GM10847 (cell line): Measurements from ENCODE around the gene NBAS.

Source experiments
- POLR2A ChIP-seq: IDR thresholded peaks from 2 replicates; pipeline ENCODE4 v1.6.1; 2011; ENCODE audit not compliant: insufficient read length; ENCODE audit errors: extremely low read depth

Gene NBAS

GRCh38 chr2:15425712-15426111 is 135.4 kb downstream of the NBAS start:
- TF ChIP-seq POLR2A: no peak

GRCh38 chr2:15421753-15422152 is 139.4 kb downstream of the NBAS start:
- TF ChIP-seq POLR2A: no peak

GRCh38 chr2:15415748-15416147 is 145.4 kb downstream of the NBAS start:
- no peak for TF ChIP-seq POLR2A

GRCh38 chr2:15412779-15413178 is 148.4 kb downstream of the NBAS start:
- no peak for TF ChIP-seq POLR2A

GRCh38 chr2:15412309-15412708 is 148.8 kb downstream of the NBAS start:
- no peak for TF ChIP-seq POLR2A

GRCh38 chr2:15410884-15411283 is 150.2 kb downstream of the NBAS start:
- no peak for TF ChIP-seq POLR2A

GRCh38 chr2:15408759-15409158 is 152.4 kb downstream of the NBAS start:
- no peak for TF ChIP-seq POLR2A

- no peak for TF ChIP-seq POLR2A
Measured at GRCh38 chr2:15407666-15408065, 153.5 kb downstream of the NBAS start.

- no peak for TF ChIP-seq POLR2A
Measured at GRCh38 chr2:15400240-15400826, 160.8 kb downstream of the NBAS start.

GRCh38 chr2:15399241-15399640 is 161.9 kb downstream of the NBAS start:
- TF ChIP-seq POLR2A: no peak

GRCh38 chr2:15391751-15392150 is 169.4 kb downstream of the NBAS start:
- no peak for TF ChIP-seq POLR2A

GRCh38 chr2:15389895-15390294 is 171.2 kb downstream of the NBAS start:
- no peak for TF ChIP-seq POLR2A

- no peak for TF ChIP-seq POLR2A
Measured at GRCh38 chr2:15389326-15389700, 171.8 kb downstream of the NBAS start.

GRCh38 chr2:15388406-15389325 is 172.5 kb downstream of the NBAS start:
- no peak for TF ChIP-seq POLR2A

GRCh38 chr2:15385184-15385583 is 175.9 kb downstream of the NBAS start:
- no peak for TF ChIP-seq POLR2A

- TF ChIP-seq POLR2A: no peak
Measured at GRCh38 chr2:15383695-15384350, 177.3 kb downstream of the NBAS start.

GRCh38 chr2:15378148-15378908 is 182.8 kb downstream of the NBAS start:
- no peak for TF ChIP-seq POLR2A
